Activated naive CD4-positive, alpha-beta T cell treated with anti-CD3 and anti-CD28 coated beads, Interleukin-2, amount 50 U/mL, for 72 hours (primary cell): ENCODE measurements around the gene ATP2C1. TPM values are rescaled to one million over a fixed set of nuclear protein-coding genes. Genes with fewer than 3 reads are reported as not detected.

Source experiments
- ATAC-seq, 2 donors: fragments of 150-1000 bp; cut with Tn5 transposase; 2 replicates each; pipeline ENCODE4 v1.10.0; 2021; ENCODE audit warnings: mild to moderate bottlenecking in 2 of 2, moderate library complexity in 2 of 2
- DNase-seq, 2 donors: peaks; one replicate each; pipeline ENCODE4 v3.0.0; 2021 to 2022; ENCODE audit warnings: low spot score in 2 of 2
- H3K27ac Mint-ChIP-seq, 2 donors: one replicate each; pipeline ENCODE4 v1.8.0; 2022; ENCODE audit warnings: mild to moderate bottlenecking in 2 of 2, mixed read lengths in 2 of 2
- H3K36me3 Mint-ChIP-seq, 2 donors: one replicate each; pipeline ENCODE4 v1.8.0; 2022; ENCODE audit warnings: mixed read lengths in 2 of 2
- H3K9me3 Mint-ChIP-seq, 2 donors: one replicate each; pipeline ENCODE4 v1.8.0; 2022; ENCODE audit warnings: mixed read lengths in 2 of 2
- total RNA-seq, 2 donors: library from RNA; stranded (reverse); gene quantifications; one replicate each; pipeline ENCODE4 v1.2.3, GENCODE V29; 2022

ATP2C1 gene
- total RNA-seq, 2 donors from 2014 or later: 60.8 to 74.8 TPM

DNA sequence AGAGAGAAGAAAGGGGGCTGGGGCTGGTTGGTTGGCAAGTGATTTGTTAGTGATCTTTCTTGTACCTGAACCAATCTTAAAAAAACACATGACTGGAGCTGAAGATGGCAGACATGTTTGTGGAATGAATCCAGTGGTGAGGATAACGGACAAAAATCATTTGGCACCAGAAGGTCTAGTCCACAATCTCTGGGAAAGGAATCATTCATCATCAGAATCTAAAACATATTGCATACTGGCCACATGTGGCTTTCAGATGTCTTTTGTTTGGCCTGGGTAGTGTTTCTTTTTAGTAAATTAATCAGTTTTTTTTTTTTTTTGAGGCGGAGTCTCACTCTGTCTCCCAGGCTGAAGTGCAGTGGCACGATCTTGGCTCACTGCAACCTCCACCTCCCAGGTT is 137.8 kb downstream of the ATP2C1 start:
- ATAC-seq (no peak), DNase-seq (no peak)
- Mint-ChIP-seq H3K36me3 (peaks cover 0 to 5% of the 10 kb centered on the region in 2 donors), H3K27ac (no peak overlapping the region), H3K9me3 (no peaks in the 10 kb centered on the region)

DNA sequence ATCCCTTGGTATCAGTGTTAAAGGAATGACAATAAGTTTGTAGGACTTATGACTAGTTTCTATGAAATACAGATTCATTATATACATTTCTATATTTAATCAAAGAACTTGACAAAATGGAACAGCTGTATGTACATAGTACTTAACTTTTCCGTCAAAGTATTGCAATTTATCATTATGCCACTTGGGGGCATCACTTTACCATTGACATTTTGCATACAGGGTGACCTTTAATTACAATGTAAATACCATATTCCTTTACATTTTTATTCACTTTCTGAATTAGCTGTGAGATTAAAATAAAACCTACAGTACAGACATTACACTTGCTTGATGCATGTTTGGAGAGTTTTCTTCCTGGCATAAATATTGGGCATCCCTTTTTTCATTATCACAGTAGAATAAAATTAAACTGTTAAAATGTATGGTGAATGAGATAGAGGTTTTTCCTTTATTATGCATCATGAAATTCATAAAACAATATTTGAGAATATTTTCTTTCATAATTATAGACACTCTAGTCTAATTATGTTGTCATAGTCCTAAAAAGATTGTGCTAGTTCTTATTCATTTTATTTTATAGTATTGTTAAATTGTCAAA is 139.7 kb downstream of the ATP2C1 start:
- H3K27ac Mint-ChIP-seq: no peak overlapping the region
- ATAC-seq (peak; percentile 54 to 64), DNase-seq (peak in 1 of 2 donors; percentile 56)
- H3K9me3 Mint-ChIP-seq: no peaks in the 10 kb centered on the region
- H3K36me3 Mint-ChIP-seq: no peaks in the 10 kb centered on the region

DNA sequence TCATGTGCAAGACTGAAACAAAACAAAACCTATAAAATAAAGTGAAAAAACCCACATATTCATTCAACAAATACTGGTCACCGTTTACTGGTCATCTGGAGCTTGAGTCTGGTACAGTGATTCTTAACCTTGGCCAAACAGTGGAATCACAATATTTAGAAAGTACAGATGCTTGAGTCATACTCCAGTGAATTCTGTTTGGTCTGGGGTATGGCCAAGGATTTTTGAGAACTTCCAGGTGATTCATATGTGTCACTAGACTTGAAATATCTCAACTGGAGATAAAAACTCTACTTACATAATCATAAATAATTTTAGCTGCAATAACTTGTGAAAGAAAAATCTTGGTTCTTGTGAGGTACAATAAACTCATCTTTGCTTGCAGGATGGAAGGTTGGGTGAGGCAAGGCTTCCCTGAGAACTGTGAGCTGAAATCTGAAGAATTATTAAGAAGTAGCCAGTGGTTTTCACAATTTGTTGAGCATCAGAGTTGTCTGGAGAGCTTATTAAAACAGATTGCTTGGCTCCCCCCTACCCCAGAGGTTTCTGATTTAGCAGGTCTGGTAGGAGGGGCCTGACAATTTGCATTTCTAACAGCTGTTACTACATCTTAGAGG is 142.4 kb downstream of the ATP2C1 start:
- Mint-ChIP-seq H3K36me3 (peaks cover 2 to 6% of the 10 kb centered on the region in 2 donors), H3K27ac (no peak overlapping the region), H3K9me3 (peaks cover under 1 to 4% of the 10 kb centered on the region in 2 donors)
- DNase-seq: no peak
- ATAC-seq: no peak

DNA sequence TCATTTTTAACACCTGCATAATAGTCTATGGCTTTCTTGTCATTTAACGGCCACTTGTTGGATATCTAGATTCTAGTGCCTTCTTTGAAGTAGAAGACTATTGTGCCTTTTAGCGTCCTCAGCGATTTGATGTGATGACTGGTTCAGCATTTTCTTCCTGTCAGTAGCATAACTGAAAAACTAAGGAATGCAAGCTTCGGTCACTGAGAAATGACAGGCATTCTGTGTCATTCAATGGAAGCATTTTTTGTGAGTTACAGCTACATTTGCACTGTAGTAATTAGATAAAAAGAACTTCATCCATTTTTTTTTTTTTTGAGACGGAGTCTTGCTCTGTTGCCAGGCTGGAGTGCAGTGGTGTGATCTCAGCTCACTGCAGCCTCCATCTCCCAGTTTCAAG is 143.1 kb downstream of the ATP2C1 start:
- H3K36me3 Mint-ChIP-seq: peaks cover 6% of the 10 kb centered on the region in 2 donors
- H3K9me3 Mint-ChIP-seq: peaks cover 4 to 5% of the 10 kb centered on the region in 2 donors
- ATAC-seq (no peak), DNase-seq (no peak)
- no peak overlapping the region for H3K27ac Mint-ChIP-seq

DNA sequence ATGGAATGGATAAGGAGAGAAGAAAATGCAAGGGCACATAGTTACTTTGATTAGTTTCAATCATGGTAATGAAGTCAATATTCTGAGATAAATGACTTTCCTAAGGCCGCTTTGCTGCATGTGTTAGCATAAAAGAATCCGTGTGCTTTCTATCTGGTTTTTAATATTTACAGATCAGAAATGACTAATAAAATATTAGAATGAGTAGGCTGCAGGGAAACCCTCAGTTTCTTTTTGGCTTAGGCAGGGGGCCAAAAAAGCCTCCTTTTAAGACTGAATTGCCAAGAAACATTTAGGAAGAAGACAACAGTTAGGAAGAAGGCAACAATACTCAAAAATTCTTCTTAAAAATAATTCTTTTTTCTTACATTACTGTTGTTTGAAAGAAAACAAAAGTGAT is 144.4 kb downstream of the ATP2C1 start:
- ATAC-seq (no peak), DNase-seq (no peak)
- Mint-ChIP-seq H3K9me3 (peaks cover 9 to 12% of the 10 kb centered on the region in 2 donors), H3K36me3 (peaks cover 11 to 15% of the 10 kb centered on the region in 2 donors), H3K27ac (no peak overlapping the region)

DNA sequence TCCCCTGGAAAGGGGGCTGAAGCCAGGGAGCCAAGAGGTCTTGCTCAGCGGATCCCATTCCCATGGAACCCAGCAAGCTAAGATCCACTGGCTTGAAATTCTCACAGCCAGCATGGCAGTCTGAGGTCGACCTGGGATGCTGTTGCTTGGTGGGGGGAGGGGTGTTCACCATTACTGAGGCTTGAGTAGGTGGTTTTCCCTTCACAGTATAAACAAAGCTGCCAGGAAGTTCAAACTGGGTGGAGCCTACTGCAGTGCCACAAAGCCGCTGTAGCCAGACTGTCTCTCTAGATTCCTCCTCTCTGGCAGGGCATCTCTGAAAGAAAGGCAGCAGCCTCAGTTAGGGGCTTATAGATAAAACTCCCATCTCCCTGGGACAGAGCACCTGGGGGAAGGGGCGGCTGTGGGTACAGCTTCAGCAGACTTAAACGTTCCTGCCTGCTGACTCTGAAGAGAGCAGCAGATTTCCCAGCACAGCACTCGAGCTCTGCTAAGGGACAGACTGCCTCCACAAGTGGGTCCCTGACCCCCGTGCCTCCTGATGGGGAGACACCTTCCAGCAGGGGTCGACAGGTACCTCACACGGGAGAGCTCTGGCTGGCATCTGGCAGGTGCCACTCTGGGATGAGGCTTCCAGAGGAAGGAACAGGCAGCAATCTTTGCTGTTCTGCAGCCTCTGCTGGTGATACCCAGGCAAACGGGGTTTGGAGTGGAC is 148.5 kb downstream of the ATP2C1 start:
- Mint-ChIP-seq H3K27ac (peak overlapping the region; percentile 56 to 77), H3K9me3 (peaks cover 28 to 38% of the 10 kb centered on the region in 2 donors), H3K36me3 (peaks cover 33 to 45% of the 10 kb centered on the region in 2 donors)
- ATAC-seq (peak in 1 of 2 donors; percentile 34), DNase-seq (peak in 1 of 2 donors; percentile 14)

DNA sequence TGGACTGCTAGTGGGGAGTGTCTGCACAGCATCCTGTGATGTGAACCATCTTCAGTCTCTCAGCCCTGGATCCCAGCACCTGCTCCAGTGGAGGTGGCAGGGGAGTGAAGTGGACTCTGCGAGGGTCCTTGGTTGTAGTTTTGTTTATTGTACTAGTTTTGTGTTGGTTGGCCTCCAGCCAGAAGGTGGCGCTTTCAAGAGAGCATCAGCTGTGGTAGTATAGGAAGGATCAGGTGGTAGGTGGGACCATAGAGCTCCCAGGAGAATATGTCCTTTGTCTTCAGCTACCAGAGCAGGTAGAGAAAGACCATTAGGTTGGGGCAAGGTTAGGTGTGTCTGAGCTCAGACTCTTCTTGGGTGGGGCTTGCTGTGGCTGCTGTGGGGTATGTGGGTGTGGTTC is 153.7 kb downstream of the ATP2C1 start:
- H3K9me3 Mint-ChIP-seq: peaks cover 35 to 37% of the 10 kb centered on the region in 2 donors
- no peak overlapping the region for H3K27ac Mint-ChIP-seq
- peaks cover 29 to 49% of the 10 kb centered on the region in 2 donors for H3K36me3 Mint-ChIP-seq
- no peak for DNase-seq
- ATAC-seq: no peak

DNA sequence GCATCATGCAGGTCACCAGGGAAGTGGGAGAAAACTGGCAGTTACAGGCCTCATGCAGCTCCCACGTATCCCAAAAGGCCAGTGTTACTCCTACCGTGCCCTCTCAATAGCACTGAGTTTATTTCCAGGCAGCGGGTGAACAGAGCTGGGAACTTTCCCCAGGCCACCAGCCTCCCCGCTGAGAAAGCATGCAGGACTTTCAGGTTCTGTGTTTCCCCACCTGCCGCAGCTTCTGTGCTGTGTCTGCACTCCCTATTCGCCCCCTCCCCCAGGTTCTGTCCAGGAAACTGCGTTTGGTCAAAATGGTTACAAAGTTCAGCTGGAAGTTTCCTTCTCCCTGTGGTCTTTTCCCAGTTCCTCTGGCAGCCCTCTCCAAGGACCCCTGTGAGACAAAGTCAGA is 154.1 kb downstream of the ATP2C1 start:
- DNase-seq: no peak
- no peak for ATAC-seq
- peaks cover 33 to 34% of the 10 kb centered on the region in 2 donors for H3K9me3 Mint-ChIP-seq
- no peak overlapping the region for H3K27ac Mint-ChIP-seq
- peaks cover 27 to 44% of the 10 kb centered on the region in 2 donors for H3K36me3 Mint-ChIP-seq

DNA sequence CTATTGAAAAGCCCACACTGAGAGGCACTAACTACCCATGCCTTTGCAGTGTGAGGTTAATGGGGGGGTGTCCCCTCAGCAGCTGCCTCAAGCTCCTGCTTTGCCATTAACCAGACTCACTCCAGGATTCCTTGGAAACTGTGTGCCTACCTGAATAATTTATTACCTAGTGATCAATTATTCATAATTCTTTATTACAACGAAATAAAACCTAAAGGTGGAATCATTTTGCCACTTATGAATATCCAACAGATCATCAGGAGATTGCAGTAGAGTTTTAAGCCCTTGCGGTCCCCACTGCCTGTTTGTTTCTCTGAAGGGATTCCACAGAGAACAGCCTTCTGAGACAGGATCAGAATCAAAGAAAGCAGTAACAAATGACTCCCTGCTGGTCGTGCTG is 156.1 kb downstream of the ATP2C1 start:
- Mint-ChIP-seq H3K27ac (no peak overlapping the region), H3K9me3 (peaks cover 14 to 16% of the 10 kb centered on the region in 2 donors), H3K36me3 (peaks cover 8 to 25% of the 10 kb centered on the region in 2 donors)
- no peak for ATAC-seq
- no peak for DNase-seq

DNA sequence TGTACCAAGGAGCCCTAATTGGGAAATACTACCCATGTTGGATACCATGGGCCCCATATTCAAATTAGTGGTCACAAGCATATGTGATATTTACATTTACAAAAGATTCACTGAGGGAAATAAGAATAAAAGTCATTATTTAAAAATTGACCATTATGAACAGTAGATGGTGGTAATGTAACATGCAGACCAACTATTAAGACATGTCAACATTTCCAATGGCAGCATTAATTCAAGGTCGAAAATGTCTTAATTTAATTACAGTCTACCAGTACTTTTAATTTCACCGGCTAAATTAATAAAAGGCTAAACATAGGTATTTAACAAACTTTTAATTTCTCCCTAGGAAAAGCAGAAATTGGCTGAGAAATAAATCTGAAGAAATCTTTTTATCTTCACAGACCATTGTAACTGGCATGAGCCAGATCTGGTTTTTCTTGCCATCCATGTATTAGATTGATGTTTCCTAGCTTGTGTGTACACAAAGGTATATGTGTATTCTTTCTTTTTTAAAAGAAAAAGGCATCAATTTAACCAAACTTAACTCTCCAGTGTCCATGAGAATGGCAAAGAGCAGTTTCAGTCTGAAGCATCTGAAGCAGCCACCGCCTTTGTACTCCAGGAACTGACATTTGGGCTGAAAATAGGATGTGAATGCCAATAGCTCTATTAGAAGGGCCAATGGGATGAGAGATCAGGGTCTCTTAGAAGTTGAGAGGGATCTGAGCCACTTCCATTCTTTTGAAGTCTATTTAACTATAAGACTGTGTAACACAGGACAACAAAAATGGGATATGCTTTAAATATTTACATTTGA is 159.4 kb downstream of the ATP2C1 start:
- Mint-ChIP-seq H3K27ac (no peak overlapping the region), H3K36me3 (peaks cover 0 to 6% of the 10 kb centered on the region in 2 donors), H3K9me3 (peaks cover 3 to 6% of the 10 kb centered on the region in 2 donors)
- no peak for DNase-seq
- no peak for ATAC-seq

Other genes with a start within 250 kb of the ATP2C1 start
- 10 to 100 TPM; 23.3 to 32.4 TPM for gene PIK3R4, start 147.3 kb upstream of the ATP2C1 start, total RNA-seq
- gene ASTE1, start 132.7 kb downstream of the ATP2C1 start, total RNA-seq: 10 to 100 TPM in 1 of 2 donors, 1 to 10 TPM in 1; 8.9 to 14.1 TPM
- gene NEK11, start 132.8 kb downstream of the ATP2C1 start, total RNA-seq: 1 to 10 TPM; 1.6 to 2.2 TPM